Inflammatory macrophage (primary cell): ENCODE measurements around the gene IL10RB.
A peak's percentile ranks its signal among the peaks of the same experiment; 100 is the strongest.

Experiments
- DNase-seq, 2 donors: peaks; one replicate each; pipeline ENCODE4 v3.0.0-alpha.2; 2020 to 2022

The IL10RB gene

DNA sequence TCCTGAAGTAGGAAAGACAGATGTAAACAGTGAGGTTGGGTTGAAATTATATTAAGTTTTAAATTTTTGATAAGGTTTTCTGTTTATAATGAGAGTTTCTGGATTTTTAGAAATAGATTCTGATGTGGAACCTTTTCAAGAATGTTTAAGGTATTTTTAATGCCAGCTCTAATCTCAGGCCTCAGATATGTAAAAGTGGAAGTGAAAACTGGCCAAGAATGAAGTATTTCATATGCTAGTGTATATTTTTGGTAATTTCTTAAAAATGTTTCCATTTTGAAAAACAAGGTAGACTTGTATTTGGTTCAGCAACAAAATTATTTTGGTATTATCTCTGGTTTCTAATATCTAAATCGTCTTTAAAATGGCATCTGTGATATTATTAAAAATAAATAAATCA is 73.0 kb downstream of the IL10RB start:
- DNase-seq, result no peak

DNA sequence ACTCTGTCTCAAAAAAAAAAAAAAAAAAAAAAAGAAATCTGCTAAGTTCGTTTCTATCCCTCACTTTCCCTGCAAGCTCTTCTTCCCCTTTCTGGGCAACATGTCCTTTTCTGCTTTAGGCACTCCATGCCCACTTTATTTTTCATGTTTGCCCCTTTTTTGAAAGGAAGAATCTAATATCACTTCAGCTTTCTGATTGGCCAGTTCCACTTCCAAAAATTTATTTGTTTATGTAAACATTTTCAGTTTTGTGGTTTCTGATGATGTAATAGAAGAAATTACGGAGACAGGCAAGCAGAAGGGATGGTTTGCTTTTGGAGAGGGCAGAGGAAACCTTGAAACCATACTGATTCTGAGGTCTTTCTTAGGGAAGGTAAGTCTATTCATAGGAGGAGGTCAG is 73.8 kb downstream of the IL10RB start:
- DNase-seq, result peak; percentile 34 to 56

DNA sequence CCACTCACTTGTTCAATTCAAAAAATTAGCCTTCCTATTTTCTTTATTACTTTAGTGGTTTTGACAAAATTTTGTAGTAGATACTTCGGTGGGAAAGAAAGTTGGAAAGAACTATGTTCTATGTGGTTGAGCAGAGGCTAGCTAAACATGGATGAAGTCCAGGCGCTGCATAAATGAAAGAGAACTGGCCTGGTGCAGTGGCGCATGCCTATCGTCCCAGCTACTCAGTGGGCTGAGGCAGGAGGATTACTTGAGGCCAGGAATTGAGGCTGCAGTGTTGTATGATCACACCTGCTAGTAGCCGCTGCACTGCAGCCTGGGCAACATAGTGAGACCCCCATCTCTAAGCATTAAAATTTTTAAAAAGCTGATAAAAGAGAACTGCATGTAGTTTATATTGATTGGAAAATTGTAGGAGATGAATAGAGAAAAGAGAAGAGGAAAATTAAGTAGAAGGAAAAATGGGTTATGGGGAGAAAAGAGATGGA is 79.6 kb downstream of the IL10RB start:
- no peak for DNase-seq
